ENCODE results near the gene CDC25B.
A peak's percentile ranks its signal among the peaks of the same experiment; 100 is the strongest.

CDC25B gene

DNA sequence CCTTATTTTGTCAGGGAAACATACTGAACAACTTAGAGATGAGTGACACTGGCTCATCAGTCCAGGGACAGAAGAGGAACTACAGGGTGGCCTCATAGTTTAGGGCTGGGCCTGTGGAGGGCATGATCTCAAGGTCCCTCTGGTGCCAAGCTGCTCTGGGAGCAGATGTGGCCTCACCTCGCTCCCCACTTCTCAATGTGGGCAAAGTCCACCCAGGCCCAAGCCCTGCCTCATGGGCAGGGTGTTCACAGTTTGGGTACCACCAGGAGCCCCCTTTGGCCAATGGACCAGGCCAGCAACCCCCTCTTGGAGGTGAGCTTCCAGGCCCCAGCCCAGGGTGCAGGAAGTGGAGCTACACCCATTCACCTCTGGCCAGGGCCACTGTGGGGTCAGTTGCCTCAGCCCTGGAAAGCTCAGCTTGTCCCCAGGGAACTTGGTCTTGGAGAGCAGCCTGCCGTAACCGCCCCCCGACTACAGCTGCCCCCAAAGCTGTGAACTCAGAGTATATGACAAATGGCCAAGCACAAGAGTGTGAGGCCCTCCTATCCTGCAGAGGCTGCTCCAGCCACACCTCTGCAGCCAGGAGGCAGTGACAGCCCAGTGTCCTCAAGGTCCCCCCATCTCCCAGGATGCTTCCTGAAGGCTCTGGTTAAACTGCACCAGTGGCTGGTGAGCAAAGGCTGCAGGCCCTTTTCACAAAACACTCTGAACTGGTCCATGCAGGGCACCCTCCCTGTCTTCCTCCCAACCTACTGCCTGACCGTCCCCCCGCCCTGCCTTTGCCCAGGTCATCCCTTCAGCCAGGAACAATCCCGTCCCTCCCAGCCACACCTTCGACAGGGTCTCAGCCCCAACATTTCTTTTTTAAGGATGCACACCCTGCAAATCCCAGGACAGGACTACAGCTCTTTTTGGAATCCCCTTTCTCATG lies 32.2 kb upstream of the CDC25B start:
- DNase-seq, result no peak

DNA sequence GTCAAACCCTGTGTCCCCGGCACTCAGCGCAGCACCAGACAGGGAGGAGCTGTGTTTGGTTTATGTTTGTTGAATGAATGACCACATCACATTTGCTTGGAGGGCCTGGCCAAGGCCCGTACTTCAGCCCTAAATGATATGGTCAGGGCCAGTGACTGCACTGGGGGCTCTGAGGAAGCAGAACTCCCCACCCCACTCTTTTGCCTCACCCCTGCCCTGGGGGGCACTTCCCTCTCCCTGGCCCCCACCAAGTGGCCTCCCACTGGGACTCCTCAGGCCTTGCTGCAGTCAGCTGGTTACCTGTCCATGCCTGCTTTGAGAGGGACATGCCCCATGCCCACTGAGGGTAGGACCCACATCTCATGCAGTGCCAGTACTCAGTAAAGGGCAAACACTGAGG lies 31.5 kb upstream of the CDC25B start:
- DNase-seq, result no peak

DNA sequence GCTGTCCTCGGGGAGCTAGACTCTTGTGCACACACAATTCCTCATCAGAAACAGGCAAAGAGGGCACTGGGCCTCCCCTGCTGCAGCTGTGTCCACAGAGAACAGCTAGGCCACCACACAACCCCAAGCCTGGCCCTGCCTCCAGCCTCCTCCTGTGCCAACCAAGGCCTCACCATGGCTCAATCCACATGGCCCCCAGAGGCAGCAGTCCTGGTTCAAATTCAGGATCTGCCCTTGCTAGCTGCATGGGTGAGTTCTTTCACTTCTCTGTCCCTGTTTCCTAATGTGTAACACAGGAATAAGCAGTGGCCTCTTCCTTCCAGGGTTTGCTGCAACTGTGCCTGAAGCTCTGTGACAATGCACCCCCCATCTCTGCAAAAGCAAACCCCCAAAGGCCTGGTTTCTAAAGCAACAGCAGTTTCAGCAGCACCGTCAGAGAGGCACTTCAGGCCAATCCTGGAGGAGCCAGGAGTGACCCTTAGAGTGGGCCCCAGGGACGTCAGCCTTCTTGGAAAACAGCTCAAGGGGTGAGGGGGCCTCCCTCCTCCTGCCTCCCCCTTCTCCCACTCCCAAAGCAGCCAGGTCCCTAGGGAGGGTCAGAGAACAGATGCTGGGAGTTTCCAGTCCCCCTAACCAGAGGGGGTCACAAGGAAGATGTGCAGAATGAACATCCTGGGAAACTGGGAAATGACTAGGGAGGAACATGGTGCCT lies 30.8 kb upstream of the CDC25B start:
- DNase-seq, result no peak

DNA sequence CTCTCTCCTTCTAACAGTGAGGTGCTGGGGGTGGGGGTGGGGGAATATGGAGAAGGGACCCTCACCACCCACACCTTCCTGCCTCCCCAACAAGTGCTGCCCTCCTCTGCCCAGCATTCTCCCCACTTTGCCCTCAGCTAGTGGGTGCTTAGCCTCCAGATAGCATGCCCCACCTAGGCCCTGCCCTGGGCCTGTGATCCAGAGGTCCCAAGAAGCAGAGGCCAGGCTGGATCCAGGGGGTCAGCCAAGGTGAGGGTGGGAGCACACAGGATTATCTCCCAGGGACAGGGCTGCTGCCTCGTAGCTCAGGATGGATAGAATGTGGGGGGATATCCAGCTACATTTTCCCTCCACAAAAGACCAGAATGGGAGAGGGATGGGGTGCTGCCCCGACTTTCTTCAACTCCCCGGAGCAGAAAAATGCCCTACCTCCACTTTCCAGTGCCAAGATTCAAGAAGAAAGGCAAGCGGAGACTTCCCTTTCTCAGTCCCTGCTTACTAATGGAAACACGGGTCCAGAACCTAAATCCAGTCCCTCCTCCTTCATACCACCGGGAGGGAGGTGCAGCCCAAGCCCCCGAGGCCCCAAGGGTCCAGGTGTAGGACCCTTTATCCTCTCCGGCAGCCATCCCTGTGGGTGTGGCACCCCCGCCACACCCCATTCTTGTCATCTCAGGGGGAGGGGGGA lies 29.5 kb upstream of the CDC25B start:
- no peak for DNase-seq

DNA sequence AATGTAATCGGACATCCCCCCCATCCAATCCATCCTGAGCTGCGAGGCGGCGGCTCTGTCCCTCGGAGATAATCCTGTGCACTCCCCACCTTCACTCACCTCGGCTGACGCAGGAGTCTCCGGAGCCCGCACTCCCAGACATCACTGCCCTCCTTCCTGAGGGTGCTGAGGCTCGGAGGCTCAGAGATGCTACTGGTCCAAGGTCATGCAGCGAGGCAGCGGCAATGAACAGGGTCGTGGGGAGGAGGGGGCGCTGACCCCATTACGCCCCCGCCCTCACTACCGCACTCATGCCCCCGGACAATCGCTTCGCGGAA lies 29.0 kb upstream of the CDC25B start:
- no peak for DNase-seq

DNA sequence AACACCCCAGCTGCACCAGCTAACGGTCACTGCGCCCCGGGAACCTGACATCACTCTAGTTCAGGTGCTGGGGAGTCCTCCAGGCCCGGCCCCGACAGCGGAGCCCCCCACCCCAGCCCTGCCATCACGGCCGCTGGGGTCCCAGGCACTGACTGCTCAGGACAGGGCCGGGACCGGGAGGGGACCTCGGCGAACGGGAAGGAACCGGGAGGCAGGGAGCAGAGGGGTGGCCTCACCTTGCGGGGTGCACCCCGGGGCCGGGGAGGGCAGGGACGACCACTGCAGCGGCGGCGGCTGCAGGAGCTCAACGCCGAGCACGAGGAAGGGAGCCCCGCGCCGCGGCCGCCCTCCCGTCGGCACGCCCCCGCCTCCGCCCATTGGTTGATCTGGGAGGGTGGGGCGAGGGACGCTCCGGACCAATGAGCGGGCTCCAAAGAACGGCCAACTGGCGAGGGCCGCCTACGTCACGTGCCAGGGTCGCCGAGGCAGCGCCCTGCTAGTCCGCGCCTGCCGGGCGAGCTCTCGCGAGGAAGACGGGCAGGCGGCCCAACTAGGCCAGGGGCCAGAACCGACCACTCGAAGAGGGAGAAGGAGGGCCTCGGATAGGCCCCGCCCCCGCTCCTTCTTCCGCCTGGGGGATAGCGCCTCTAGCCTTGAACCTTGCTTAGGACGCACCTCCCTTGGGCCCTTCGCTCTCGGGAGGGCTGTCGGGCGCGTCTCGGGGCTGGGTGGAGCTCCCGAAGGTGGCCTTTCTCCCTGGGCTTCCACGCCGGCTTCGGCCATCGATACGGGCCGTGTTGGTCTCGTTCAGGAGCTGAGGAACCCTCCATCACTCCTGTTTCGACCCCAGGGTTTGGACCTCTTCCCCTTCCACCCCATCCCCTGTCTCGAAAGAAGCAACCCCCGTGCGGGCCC lies 28.4 kb upstream of the CDC25B start, which contains the start of gene ADISSP:
TSS of gene ADISSP (minus strand) at position 327 of the 915 bp plus-strand sequence. CDS start 7,653 bp downstream, outside the sequence.
- peak; percentile 92 for DNase-seq

DNA sequence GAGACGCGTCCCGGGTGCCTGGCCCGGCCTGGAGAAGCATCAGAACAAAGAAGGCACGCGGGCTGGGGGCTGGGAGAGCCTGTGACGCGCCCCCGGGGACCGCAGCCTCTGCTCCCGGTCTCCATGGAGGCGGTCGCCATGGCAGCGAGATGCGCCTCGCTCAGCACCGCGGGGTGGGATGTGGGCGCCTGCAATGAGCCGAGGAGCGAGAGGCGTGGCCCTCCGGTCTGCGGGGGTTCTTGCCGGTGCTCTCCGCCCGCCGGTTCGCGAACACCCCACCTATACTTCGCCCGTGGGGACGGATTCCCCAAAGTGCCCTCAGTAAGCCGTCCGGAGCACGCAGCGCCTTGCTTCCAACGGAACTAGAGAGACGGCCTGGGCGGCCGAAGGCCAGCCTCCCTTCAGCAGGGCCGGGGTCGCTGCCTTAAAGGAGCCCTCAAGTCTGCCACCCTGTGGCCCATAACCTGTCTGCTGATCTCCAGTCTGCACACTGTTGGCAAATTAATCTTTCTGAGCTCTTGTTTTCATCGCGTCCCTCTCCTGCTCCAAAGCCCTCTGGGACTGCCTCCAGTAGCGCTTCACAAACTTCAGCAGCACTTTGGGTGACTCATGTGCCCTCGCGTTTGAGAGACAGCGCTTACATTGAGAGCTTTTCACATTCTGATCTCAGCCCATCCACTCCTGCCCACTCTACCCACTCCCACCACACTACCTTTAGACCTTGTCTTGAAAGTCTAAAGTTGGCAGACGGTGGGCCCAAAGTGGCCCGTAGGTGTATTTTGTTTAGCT lies 27.6 kb upstream of the CDC25B start:
- DNase-seq, result peak; percentile 91

DNA sequence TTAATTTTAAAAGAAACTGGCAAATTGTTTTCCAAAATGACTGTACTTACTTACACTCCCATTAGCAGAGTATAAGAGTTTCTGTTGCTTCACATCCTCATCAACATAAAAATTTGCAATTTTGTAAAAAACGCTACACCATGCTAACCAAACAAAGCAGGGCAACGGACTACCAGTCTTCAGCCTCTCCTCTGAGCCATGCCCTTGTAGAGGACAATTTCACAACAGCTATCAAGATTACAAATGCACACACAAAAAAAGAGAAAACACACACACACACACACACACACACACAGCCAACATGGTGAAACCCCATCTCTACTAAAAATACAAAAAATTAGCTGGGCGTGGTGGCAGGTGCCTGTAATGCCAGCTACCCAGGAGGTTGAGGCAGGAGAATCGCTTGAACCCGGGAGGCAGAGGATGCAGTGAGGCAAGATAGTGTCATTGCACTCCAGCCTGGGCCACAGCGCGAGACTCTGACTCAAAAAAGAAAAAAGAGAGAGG lies 24.5 kb upstream of the CDC25B start:
- no peak for DNase-seq

DNA sequence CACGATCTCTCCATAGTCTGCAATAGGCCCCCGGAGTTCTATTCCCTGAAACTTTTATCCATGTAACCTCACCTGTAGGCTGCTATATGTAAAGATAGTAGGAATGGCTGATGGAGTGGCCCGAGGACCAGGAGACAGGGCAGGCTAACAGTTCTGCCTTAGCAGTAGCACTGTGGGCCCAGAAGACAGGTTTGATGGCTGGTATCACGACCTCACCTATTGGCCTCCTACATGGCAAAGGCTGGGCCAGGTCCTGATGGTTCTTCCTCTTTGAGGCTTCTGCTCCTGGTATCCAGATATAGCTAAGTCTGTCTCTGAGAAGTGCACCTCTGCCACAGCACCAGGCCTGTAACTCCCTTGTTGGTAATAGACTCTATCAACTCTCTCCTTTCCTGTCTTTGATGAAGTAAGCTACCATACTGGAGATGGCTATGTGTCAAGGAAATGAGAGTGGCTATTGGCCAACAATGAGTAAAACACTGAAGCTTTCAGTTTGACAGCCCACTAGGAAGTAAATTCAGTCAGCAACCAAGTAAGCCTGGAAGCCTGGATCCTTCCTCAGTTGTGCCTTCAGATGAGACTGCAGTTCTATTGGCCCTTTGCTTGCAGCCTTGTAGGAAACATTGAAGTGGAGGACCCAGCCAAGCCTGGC lies 20.5 kb upstream of the CDC25B start:
- no peak for DNase-seq

DNA sequence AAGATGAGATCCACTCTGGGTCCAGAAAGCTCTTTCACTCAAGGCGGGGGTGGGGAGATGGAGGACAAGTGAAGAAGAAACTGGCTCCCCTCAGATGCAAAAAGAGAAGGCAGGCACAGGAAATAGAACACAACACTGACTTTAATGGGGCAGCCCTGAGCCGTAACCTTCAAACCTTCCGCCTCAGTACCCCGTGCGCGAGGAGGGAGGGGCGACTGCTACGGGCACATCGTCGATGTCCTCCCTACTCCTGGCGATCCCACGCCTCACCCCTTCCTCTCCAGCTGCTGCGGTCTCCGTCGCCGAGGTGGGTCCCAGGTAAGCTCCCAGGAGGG lies 18.8 kb upstream of the CDC25B start:
- no peak for DNase-seq

DNA sequence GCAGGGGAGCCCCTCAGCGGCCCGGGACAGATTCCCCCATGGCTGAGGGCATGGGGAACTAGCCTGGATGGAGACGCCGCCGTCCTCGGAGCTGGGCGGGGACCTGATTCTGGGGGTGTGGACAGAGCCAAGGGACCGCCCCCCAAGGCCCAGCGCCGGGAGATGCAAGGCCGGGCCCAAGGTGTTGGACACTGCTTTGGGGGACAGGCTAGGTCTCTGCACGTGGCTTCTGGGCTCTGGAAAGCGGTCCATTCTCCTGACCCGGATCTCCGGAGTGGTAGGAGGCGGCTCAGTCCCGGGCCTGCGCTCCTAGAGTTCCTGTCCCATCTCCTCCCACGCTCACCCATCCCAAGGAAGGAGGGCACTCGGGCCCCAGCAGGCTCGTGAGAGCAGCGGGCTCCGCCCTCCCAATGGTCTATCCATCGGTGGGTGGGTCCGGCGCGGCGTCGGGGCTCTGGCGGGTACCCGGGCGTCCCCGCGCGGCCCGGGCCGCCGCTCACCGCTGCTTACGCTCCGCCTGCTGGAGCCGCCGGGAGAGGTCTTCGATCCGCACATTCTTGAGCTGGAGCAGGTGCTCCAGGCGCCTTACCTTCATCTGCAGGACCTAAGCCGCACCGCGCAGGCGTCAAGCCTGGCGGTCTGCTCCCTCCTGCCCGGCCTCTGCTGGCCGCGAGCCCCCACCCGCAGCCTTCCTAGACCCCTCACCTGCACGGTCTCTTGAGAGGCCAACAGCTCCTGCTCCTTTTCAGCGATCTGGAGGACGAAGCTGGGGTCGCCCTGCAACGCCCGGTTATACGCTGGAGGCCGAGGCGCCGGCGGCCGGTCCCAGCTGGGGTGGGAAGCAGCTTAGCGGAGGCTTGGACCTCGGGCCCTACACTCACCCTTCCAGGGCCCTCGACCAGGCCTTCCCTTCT lies 18.1 kb upstream of the CDC25B start:
- peak; percentile 78 for DNase-seq

DNA sequence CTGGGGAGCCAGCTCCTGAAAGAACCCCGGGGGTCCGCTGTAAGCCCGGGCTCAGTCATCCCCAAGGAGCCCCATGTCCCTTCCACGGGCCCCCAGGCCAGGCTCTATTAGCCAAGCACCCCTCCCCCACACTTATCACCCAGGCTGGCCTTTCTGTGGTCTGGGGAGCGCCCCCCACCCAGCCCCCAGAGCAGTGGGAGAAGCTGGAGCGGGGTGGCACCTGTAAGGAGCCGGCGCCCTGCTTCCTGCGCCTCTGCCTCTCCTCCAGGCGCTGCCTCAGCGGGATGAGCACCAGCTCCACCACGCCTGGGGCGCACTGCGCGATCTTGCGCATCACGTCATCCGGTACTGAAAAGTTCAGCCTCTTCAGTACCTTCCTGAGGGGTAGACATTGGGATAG lies 17.1 kb upstream of the CDC25B start:
- DNase-seq, result no peak

DNA sequence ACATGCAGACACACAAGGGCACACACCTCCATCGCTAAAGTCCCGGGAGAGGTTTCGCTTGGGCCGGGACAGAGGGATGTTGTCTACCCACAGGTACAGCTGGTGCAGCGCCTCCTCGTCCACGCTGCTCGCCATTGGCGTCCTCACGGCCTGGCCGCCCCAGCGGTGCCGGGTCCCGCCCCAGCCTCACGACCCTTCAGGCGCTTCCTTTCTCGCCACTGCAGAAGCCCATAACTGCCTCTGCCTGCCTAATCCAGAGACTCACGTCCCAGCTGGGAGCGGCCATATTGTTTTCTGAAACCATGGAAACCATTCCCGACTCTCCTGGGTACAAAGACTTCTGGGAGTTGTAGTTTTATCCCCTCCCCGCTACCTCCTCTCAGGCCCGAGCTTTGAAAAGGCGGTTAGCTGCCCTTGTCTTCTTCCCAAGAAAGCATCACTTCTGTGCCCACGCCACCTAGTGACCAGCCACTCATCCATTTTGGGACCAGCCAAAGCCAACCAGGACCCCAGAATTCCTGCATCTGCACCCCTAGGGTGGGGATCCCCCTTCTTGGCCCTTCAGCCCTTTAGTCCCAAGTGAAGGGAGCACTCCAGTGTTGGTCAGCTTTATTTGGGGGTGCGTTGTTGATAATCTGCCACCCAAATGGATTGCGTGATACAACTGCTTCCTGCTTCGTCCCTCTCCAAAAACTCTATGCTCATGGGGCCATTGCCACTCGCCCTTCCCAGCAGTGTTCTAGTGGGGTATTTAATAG lies 14.8 kb upstream of the CDC25B start, which contains the start of gene SPEF1:
TSS of gene SPEF1 (minus strand) at position 296 of the 758 bp plus-strand sequence. CDS start at position 135, 161 bp downstream.
- peak; percentile 66 for DNase-seq

DNA sequence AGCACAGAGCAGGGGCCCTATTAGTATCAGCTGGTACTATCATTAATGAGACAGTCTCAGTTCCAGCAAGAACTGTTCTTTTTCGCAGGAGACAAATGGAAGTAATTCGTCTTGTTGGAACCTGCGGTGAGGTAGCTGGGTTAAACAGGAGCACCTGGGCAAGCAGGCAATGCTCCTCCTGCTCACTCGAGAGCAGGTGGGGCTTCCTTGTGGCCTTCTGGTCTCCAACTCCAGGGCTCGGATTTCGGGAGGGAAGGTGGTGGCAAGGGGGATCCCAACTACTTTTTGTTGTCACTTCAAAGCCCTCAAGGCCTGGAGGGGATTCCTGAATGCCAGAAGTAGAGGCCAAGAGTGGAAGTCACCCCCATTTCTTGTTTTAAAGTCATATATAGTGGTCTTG lies 13.5 kb upstream of the CDC25B start:
- DNase-seq, result no peak

DNA sequence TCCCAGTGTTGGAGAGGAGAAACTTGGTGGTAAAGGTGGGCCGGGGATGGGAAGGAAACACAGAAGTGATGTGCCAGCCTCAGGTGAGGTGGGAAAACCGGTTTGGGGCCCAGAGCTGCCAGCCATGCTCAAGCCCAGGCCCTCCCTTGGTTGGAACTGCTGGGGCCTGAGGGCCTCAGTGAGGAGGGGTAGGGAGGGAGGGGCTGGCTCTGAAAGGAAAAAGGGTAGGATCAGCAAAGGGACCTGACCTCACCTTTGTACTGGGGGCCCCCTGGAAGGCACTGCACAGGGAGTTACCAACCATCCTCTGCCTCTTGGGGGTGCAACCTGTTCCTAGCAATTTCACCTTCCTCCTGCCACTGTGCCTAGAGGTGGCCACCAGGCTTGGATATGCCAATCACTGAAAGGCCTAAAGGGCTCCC lies 13.0 kb upstream of the CDC25B start:
- no peak for DNase-seq

DNA sequence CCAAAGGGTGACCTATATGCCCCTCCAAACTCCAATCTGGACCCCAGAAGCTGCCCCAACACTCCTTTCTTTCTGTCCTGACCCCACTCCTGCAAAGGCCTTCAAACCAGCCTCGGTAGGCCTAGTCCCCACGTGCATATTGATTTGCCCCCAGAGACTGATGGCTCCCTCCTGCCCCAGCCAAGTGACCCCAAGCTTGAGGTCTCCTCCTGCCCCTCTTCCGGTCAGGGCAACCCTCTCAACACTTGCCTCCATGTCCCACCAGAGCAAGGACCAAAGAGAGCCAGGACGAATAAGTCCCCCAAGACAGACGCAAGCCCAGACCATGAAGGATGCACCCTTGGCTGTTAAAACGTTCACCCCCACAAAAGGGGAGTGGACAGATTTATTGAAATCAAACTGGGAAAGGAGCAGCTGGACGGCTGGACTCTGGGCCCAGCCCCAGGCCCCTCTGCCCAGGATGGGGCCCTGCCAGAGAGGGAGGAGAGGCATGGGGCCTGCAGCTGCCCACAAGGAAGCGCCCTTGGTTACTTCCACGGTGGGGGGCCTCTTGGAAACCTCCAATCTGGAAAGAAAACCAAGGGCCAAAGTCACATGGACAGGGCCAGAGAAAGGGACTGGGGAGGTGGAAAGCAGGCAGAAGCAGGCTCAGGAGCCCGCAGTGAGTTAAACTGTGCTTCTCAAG lies 12.5 kb upstream of the CDC25B start:
- no peak for DNase-seq

DNA sequence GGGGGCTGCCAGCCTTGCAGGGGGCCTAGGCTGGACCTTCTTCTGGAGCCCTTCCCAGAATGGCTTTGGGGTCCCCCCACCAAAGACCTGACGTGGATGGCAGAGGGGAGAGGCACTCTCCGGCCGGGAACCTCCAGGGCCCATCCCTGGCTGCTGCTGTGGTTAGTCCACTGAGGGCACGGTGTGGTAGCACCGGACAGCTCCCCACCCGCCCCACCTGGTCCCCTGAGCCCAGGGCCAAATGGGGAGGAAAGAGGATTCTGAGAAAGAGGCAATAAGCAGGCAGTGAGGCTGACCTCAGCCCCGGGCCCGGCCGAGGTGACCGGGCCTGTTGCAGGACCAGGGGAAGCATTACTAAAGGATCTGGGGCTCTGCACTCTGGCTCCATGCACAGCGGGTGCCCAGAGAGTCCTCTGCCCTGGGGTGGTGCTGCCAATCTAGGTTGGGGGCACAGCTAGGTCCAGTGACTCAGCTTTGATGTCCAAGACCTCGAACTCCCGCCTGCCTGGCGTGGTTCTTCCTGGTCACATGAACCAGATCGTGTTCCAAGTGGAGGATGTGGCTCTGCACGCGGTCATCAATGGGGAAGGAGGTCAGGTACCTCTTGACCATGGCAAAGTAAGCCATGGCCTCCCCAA lies 11.8 kb upstream of the CDC25B start:
- DNase-seq, result no peak
